ENCODE measurements around the gene NREP.
"Not testable (repeated sequence)": the region's sequence is repeated elsewhere in the genome, so short reads cannot be mapped to it uniquely, and the experiment has no call there.

DNA sequence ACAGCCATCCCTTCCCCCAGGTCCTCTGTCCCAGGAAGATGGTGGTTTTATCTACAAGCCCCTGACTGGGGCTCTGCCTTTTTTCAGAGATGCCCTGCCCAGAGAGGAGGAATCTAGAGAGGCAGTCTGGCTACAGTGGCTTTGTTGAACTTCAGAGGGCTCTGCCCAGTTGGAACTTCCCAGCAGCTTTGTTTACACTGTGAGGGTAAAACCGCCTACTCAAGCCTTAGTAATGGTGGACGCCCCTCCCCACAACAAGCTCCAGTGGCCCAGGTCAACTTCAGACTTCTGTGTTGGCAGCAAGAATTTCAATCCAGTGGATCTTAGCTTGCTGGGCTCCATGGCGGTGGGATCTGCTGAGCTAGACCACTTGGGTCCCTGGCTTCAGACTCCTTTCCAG is 40.2 kb downstream of the NREP start:
- not testable (repeated sequence) for TF ChIP-seq POLR2AphosphoS5 (IDR thresholded peaks at IDR 0.05; ENCODE audit: insufficient read depth in 1 of 2, low read depth in 1 of 2); POLR2A (IDR thresholded peaks at IDR 0.05)
- TF ChIP-seq, protein P1, sequence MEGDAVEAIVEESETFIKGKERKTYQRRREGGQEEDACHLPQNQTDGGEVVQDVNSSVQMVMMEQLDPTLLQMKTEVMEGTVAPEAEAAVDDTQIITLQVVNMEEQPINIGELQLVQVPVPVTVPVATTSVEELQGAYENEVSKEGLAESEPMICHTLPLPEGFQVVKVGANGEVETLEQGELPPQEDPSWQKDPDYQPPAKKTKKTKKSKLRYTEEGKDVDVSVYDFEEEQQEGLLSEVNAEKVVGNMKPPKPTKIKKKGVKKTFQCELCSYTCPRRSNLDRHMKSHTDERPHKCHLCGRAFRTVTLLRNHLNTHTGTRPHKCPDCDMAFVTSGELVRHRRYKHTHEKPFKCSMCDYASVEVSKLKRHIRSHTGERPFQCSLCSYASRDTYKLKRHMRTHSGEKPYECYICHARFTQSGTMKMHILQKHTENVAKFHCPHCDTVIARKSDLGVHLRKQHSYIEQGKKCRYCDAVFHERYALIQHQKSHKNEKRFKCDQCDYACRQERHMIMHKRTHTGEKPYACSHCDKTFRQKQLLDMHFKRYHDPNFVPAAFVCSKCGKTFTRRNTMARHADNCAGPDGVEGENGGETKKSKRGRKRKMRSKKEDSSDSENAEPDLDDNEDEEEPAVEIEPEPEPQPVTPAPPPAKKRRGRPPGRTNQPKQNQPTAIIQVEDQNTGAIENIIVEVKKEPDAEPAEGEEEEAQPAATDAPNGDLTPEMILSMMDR (IDR thresholded peaks at IDR 0.05), result not testable (repeated sequence)
